ENCODE measurements around the gene VAMP5. TPM values are rescaled to one million over a fixed set of nuclear protein-coding genes. Genes with fewer than 3 reads are reported as not detected.

The VAMP5 gene
- total and polyA plus RNA-seq, 2 donors (not counting 3 experiments of a cell fraction or from before 2014, with no cell fraction given): 186 to 624 TPM

- no peaks in the 10 kb centered on the region for H3K9me3 ChIP-seq (replicated peaks; ENCODE audit: control insufficient read depth, insufficient read depth, low read length)
- H3K9me1 ChIP-seq (replicated peaks; ENCODE audit: control insufficient read depth, extremely low read depth, insufficient read depth, low read length): no peaks in the 10 kb centered on the region
- H3K4me2 ChIP-seq (ENCODE audit: insufficient read depth, low read length): peak within 1 kb of the TSS; percentile 97
- H3K4me3 ChIP-seq (replicated peaks in 1 of 3; ENCODE audit: insufficient read depth in 1 of 3, low read depth in 1 of 3, low read length in 3 of 3): peak within 1 kb of the TSS; percentile 84 to 96 (median 84)
- H3K36me3 ChIP-seq (ENCODE audit: control insufficient read depth in 2 of 2, extremely low read depth in 1 of 2, insufficient read depth in 2 of 2, low read length in 2 of 2): peaks cover 17 to 20% of the 10 kb centered on the region in 2 experiments
- peak within 1 kb of the TSS; percentile 77 for H2AFZ ChIP-seq (ENCODE audit: low read depth, low read length)
- POLR2A ChIA-PET: interaction anchor here (0.6 to 4.5 kb wide), 40 partner anchors 9 to 211 kb away, joined by 3 to 73 read pairs (median 5); partner anchors contain the start of genes ELMOD3, GGCX, RETSAT and RNF181
- DNase-seq (ENCODE audit: low read depth, low spot score): peak; percentile 93
- dilution Hi-C loops (cut with MboI; ENCODE audit: extremely low pct_ligation_motif_present, low sequenced_read_pairs) (no loop called here), intact Hi-C loops (cut with micrococcal nuclease) (loop anchor here (1.0 to 5.0 kb wide), 7 partner anchors 23 to 234 kb away; partner anchors contain the start of genes GGCX and TGOLN2)
- no peaks in the 10 kb centered on the region for H3K27me3 ChIP-seq (ENCODE audit: control insufficient read depth in 2 of 2, insufficient read depth in 2 of 2, low read length in 2 of 2)
- peak within 1 kb of the TSS; percentile 94 for H3K27ac ChIP-seq (ENCODE audit: insufficient read depth, low read depth, low read length)
- H3K4me1 ChIP-seq (ENCODE audit: control insufficient read depth, extremely low read depth, insufficient read depth, low read length): peaks cover 42% of the 10 kb centered on the region
- TF ChIP-seq GATA2 (IDR thresholded peaks at IDR 0.05; ENCODE audit: insufficient read depth, insufficient read length, low read depth, low read length): no peak
- TF ChIP-seq JUN (IDR thresholded peaks at IDR 0.05; ENCODE audit: borderline replicate concordance, insufficient read depth, insufficient read length, low read depth): no peak
- TF ChIP-seq FOS (IDR thresholded peaks at IDR 0.05; ENCODE audit: borderline replicate concordance, insufficient read depth, low read length): peak; percentile 12
- TF ChIP-seq EZH2 (IDR thresholded peaks at IDR 0.05; ENCODE audit: borderline replicate concordance, low read depth, low read length, severe bottlenecking): no peak
- peak; percentile 93 for TF ChIP-seq MYC (IDR thresholded peaks at IDR 0.05; ENCODE audit: low read depth, low read length)
- TF ChIP-seq CTCF (IDR thresholded peaks at IDR 0.05; ENCODE audit: extremely low read depth in 1 of 2, insufficient read depth in 1 of 2, low read depth in 1 of 2, low read length in 2 of 2): peak; percentile 74 to 86
- peak; percentile 100 for TF ChIP-seq POLR2A (IDR thresholded peaks at IDR 0.05; ENCODE audit: low read depth, low read length)
- peak; percentile 23 for TF ChIP-seq MAX (IDR thresholded peaks at IDR 0.05; ENCODE audit: insufficient read depth, insufficient read length)
- peak; percentile 100 for TF ChIP-seq POLR2AphosphoS5 (IDR thresholded peaks at IDR 0.05; ENCODE audit: insufficient read depth, low read depth, low read length)
- peak; percentile 78 for FAIRE-seq
- CTCF ChIA-PET: interaction anchor here (0.8 to 5.1 kb wide), 23 partner anchors 9 to 192 kb away, joined by 3 to 63 read pairs (median 5); partner anchors contain the start of genes SH2D6 and TMEM150A
- no TSS peak for BruUV-seq (replicated peaks)
- peaks cover 51% of the 10 kb centered on the region for H3K79me2 ChIP-seq (ENCODE audit: control insufficient read depth, insufficient read depth, low read length)
- H4K20me1 ChIP-seq (replicated peaks; ENCODE audit: control insufficient read depth, extremely low read depth, insufficient read depth, low read length): peaks cover 4% of the 10 kb centered on the region
- peak within 1 kb of the TSS; percentile 100 for H3K9ac ChIP-seq (replicated peaks; ENCODE audit: extremely low read depth, insufficient read depth, low read length)
These were observed 45.5 kb upstream of the VAMP5 start, which contains the start of gene MAT2A for GRCh38 chr2:85538507-85539360. Gene MAT2A (plus strand): TSS chr2:85539168. CDS start chr2:85539288, 120 bp downstream.
